Mammary epithelial cell (primary cell): ENCODE measurements around the gene ITGAL.

Experiments
- CTCF ChIP-seq, 2 donors: IDR thresholded peaks in 1 of 2; conservative IDR thresholded peaks in 1 of 2; 2 replicates each; pipeline ENCODE4 v1.5.1; 2011 to 2012; ENCODE audit warnings: inconsistent platforms in 2 of 2, low read length in 2 of 2, mild to moderate bottlenecking in 2 of 2, control low read depth in 1 of 2, low read depth in 1 of 2; ENCODE audit not compliant: insufficient read depth in 1 of 2; ENCODE audit errors: extremely low read depth in 1 of 2
- EZH2 ChIP-seq: IDR thresholded peaks from 2 replicates; pipeline ENCODE4 v1.6.1; 2012; ENCODE audit warnings: low read length, inconsistent platforms, borderline replicate concordance

- TF ChIP-seq CTCF (conservative IDR thresholded peaks at IDR 0.05 in 1 of 2, IDR thresholded peaks at IDR 0.05 in 1 of 2; ENCODE audit: extremely low read depth in 1 of 2, insufficient read depth in 1 of 2, low read depth in 1 of 2, low read length in 2 of 2) (peak; percentile 43 to 93), EZH2 (no peak)
Observed at GRCh38 chr16:30535777-30536190, 63.2 kb downstream of the ITGAL start.
